ENCODE results near the gene SNAPC4.

The SNAPC4 gene

DNA sequence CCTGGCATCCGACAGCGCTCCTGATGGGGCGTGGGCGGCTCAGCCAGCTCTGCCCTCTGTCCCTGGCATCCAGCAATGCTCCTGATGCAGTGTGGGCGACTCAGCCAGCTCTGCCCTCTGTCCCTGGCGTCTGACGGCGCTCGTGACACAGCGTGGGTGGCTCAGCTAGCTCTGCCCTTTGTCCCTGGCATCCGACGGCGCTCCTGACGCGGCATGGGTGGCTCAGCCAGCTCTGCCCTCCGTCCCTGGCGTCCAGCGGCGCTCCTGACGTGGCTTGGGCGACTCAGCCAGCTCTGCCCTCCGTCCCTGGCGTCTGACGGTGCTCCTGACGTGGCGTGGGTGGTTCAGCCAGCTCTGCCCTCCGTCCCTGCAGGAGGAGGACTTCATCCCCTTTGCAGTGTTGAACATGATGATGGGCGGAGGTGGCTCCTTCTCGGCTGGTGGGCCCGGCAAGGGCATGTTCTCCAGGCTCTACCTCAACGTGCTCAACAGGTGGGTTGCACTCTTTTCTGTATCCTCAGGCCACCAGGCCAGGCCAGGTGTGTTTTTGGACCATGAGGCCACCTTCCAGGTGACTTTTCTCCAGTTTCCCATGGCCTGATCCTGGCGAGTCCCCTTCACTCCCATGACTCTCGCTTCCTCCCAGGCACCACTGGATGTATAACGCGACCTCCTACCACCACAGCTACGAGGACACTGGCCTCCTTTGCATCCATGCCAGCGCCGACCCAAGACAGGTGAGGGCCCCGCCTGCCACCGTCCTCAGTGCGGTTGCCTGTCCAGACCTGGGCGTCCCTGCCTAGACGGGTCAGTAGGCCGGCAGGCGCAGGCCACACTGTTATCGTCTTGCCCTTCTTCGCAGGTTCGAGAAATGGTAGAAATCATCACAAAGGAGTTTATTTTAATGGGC, 18.5 kb upstream of the SNAPC4 start:
- Histone ChIP-seq H2BK5ac (ENCODE audit: low read length) (peak overlapping the region; percentile 66), H3K27me3 (ENCODE audit: control insufficient read depth in 3 of 3, insufficient read depth in 3 of 3, low read depth in 1 of 3, low read length in 3 of 3) (no peaks in the 10 kb centered on the region), H2AFZ (ENCODE audit: low read length) (no peak overlapping the region), H2BK12ac (ENCODE audit: low read length) (no peak overlapping the region), H3K4me2 (ENCODE audit: insufficient read depth, low read length, poor library complexity, severe bottlenecking) (no peak overlapping the region), H2BK120ac (ENCODE audit: low read depth, low read length) (no peak overlapping the region), H3K79me1 (ENCODE audit: low read depth, low read length) (peaks cover 6% of the 10 kb centered on the region), H3K36me3 (replicated peaks in 1 of 2; ENCODE audit: control insufficient read depth in 2 of 2, insufficient read depth in 2 of 2, low read length in 2 of 2) (peaks cover 66 to 96% of the 10 kb centered on the region in 2 donors), H3K4me3 (ENCODE audit: low read length in 2 of 2) (peak overlapping the region in 1 of 2 donors; percentile 27), H3K4ac (ENCODE audit: low read length) (no peak overlapping the region), H4K91ac (ENCODE audit: low read depth, low read length, poor library complexity) (no peak overlapping the region), H3K27ac (replicated peaks; ENCODE audit: low read length) (no peak overlapping the region), H2AK5ac (ENCODE audit: low read depth, low read length) (no peak overlapping the region), H4K8ac (ENCODE audit: low read depth, low read length) (no peak overlapping the region), H3K4me1 (ENCODE audit: control insufficient read depth in 2 of 2, insufficient read depth in 1 of 2, low read depth in 1 of 2, low read length in 2 of 2) (no peaks in the 10 kb centered on the region), H3K23ac (ENCODE audit: low read depth, low read length, poor library complexity) (peak overlapping the region; percentile 91), H3K9me3 (replicated peaks in 1 of 2; ENCODE audit: control insufficient read depth in 2 of 2, insufficient read depth in 1 of 2, low read depth in 1 of 2, low read length in 2 of 2) (no peaks in the 10 kb centered on the region), H2BK15ac (ENCODE audit: low read length) (no peak overlapping the region), H3K14ac (ENCODE audit: low read length) (no peak overlapping the region), H3K18ac (ENCODE audit: low read length) (no peak overlapping the region), H3K9ac (ENCODE audit: low read depth, low read length, poor library complexity) (peak overlapping the region; percentile 72)
- no peak for DNase-seq (ENCODE audit: low spot score)
- no CpG with 5 or more reads among the region's 48 CpGs for WGBS, 2 donors (ENCODE audit: extremely low coverage in 2 of 2, insufficient read length in 2 of 2, insufficient replicate concordance in 1 of 2)

- H3K14ac ChIP-seq (ENCODE audit: low read length): no peak overlapping the region
- no peak overlapping the region for H2BK120ac ChIP-seq (ENCODE audit: low read depth, low read length)
- no peak overlapping the region for H2BK15ac ChIP-seq (ENCODE audit: low read length)
- no peak overlapping the region for H2BK12ac ChIP-seq (ENCODE audit: low read length)
- no peak overlapping the region for H3K23ac ChIP-seq (ENCODE audit: low read depth, low read length, poor library complexity)
- no peak overlapping the region for H4K91ac ChIP-seq (ENCODE audit: low read depth, low read length, poor library complexity)
- H4K8ac ChIP-seq (ENCODE audit: low read depth, low read length): no peak overlapping the region
- peaks cover 7% of the 10 kb centered on the region for H3K79me1 ChIP-seq (ENCODE audit: low read depth, low read length)
- peaks cover 58 to 96% of the 10 kb centered on the region in 2 donors for H3K36me3 ChIP-seq (replicated peaks in 1 of 2; ENCODE audit: control insufficient read depth in 2 of 2, insufficient read depth in 2 of 2, low read length in 2 of 2)
- H3K27ac ChIP-seq (replicated peaks; ENCODE audit: low read length): no peak overlapping the region
- no peak overlapping the region for H2BK5ac ChIP-seq (ENCODE audit: low read length)
- no peak overlapping the region for H3K9ac ChIP-seq (ENCODE audit: low read depth, low read length, poor library complexity)
- H3K18ac ChIP-seq (ENCODE audit: low read length): no peak overlapping the region
- no peak overlapping the region for H2AK5ac ChIP-seq (ENCODE audit: low read depth, low read length)
- no peaks in the 10 kb centered on the region for H3K4me1 ChIP-seq (ENCODE audit: control insufficient read depth in 2 of 2, insufficient read depth in 1 of 2, low read depth in 1 of 2, low read length in 2 of 2)
- no peak for DNase-seq (ENCODE audit: low spot score)
- no CpG with 5 or more reads among the region's 19 CpGs for WGBS, 2 donors (ENCODE audit: extremely low coverage in 2 of 2, insufficient read length in 2 of 2, insufficient replicate concordance in 1 of 2)
- H3K27me3 ChIP-seq (ENCODE audit: control insufficient read depth in 3 of 3, insufficient read depth in 3 of 3, low read depth in 1 of 3, low read length in 3 of 3): no peaks in the 10 kb centered on the region
- H3K4me2 ChIP-seq (ENCODE audit: insufficient read depth, low read length, poor library complexity, severe bottlenecking): no peak overlapping the region
- no peak overlapping the region for H3K4ac ChIP-seq (ENCODE audit: low read length)
- H2AFZ ChIP-seq (ENCODE audit: low read length): no peak overlapping the region
- H3K9me3 ChIP-seq (replicated peaks in 1 of 2; ENCODE audit: control insufficient read depth in 2 of 2, insufficient read depth in 1 of 2, low read depth in 1 of 2, low read length in 2 of 2): peaks cover 0 to 3% of the 10 kb centered on the region in 2 donors
- no peak overlapping the region for H3K4me3 ChIP-seq (ENCODE audit: low read length in 2 of 2)
Observed at GRCh38 chr9:136416914-136417313, 16.9 kb upstream of the SNAPC4 start.

DNA sequence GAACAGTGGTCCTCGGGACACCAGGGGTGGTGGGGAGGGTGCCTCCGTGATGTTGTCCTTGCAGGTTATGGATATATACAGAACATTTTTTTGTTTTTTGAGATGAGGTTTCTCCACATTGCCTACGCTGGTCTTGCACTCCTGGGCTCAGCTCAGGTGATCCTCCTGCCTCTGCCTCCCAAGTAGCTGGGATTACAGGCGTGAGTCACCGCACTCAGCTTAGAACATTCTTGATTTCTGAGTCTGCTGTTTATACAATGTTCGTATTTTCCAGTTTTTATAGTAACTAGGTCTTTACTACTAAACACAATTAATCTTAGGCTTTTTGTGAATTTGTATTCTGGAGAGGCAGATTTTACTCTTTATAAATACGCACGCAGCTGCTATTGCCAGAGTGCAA, 16.5 kb upstream of the SNAPC4 start:
- H3K36me3 ChIP-seq (replicated peaks in 1 of 2; ENCODE audit: control insufficient read depth in 2 of 2, insufficient read depth in 2 of 2, low read length in 2 of 2): peaks cover 55 to 96% of the 10 kb centered on the region in 2 donors

DNA sequence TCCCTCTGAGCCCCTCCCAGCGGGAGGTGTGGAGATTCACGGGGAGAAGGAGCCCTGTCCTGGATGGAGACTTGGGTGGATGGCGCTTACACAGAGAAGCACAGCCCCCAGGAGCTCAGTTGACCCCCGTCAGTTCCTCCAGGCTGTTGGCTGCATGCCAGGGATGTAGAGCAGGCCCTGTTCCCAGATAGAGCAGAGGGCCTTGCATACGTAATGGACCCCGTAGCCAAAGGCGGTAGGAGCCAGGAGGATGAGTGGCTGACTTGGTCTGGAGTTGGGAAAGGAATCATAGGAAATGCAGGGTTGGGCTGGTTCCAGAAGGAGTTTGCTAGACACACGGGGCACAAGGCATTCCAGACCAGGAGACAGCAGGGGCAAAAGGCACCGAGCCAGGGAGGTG, 13.0 kb upstream of the SNAPC4 start:
- H2BK12ac ChIP-seq (ENCODE audit: low read length): no peak overlapping the region
- no peak overlapping the region for H2BK15ac ChIP-seq (ENCODE audit: low read length)
- H3K4me1 ChIP-seq (ENCODE audit: control insufficient read depth in 2 of 2, insufficient read depth in 1 of 2, low read depth in 1 of 2, low read length in 2 of 2): peaks cover 15 to 16% of the 10 kb centered on the region in 2 donors
- no peak overlapping the region for H3K4me3 ChIP-seq (ENCODE audit: low read length in 2 of 2)
- H3K36me3 ChIP-seq (replicated peaks in 1 of 2; ENCODE audit: control insufficient read depth in 2 of 2, insufficient read depth in 2 of 2, low read length in 2 of 2): peaks cover 35 to 70% of the 10 kb centered on the region in 2 donors
- no peak overlapping the region for H3K4ac ChIP-seq (ENCODE audit: low read length)
- H3K9ac ChIP-seq (ENCODE audit: low read depth, low read length, poor library complexity): no peak overlapping the region
- H2AFZ ChIP-seq (ENCODE audit: low read length): no peak overlapping the region
- H2BK120ac ChIP-seq (ENCODE audit: low read depth, low read length): no peak overlapping the region
- no peak overlapping the region for H3K18ac ChIP-seq (ENCODE audit: low read length)
- peak overlapping the region; percentile 3 for H3K23ac ChIP-seq (ENCODE audit: low read depth, low read length, poor library complexity)
- H3K14ac ChIP-seq (ENCODE audit: low read length): no peak overlapping the region
- H2BK5ac ChIP-seq (ENCODE audit: low read length): no peak overlapping the region
- H3K27ac ChIP-seq (replicated peaks; ENCODE audit: low read length): no peak overlapping the region
- no peak overlapping the region for H3K4me2 ChIP-seq (ENCODE audit: insufficient read depth, low read length, poor library complexity, severe bottlenecking)
- no peak overlapping the region for H2AK5ac ChIP-seq (ENCODE audit: low read depth, low read length)
- H4K8ac ChIP-seq (ENCODE audit: low read depth, low read length): peak overlapping the region; percentile 54
- H3K9me3 ChIP-seq (replicated peaks in 1 of 2; ENCODE audit: control insufficient read depth in 2 of 2, insufficient read depth in 1 of 2, low read depth in 1 of 2, low read length in 2 of 2): peaks cover 0 to 3% of the 10 kb centered on the region in 2 donors
- H3K27me3 ChIP-seq (ENCODE audit: control insufficient read depth in 3 of 3, insufficient read depth in 3 of 3, low read depth in 1 of 3, low read length in 3 of 3): no peaks in the 10 kb centered on the region
- no CpG with 5 or more reads among the region's 9 CpGs for WGBS, 2 donors (ENCODE audit: extremely low coverage in 2 of 2, insufficient read length in 2 of 2, insufficient replicate concordance in 1 of 2)
- no peak for DNase-seq (ENCODE audit: low spot score)
- H4K91ac ChIP-seq (ENCODE audit: low read depth, low read length, poor library complexity): no peak overlapping the region
- peaks cover 28% of the 10 kb centered on the region for H3K79me1 ChIP-seq (ENCODE audit: low read depth, low read length)

More for the DNA sequence above, 16.5 kb upstream of the SNAPC4 start:
- Histone ChIP-seq H2BK15ac (ENCODE audit: low read length) (no peak overlapping the region), H3K23ac (ENCODE audit: low read depth, low read length, poor library complexity) (no peak overlapping the region), H3K14ac (ENCODE audit: low read length) (no peak overlapping the region), H2BK5ac (ENCODE audit: low read length) (peak overlapping the region; percentile 27), H3K4me3 (ENCODE audit: low read length in 2 of 2) (no peak overlapping the region), H3K4me1 (ENCODE audit: control insufficient read depth in 2 of 2, insufficient read depth in 1 of 2, low read depth in 1 of 2, low read length in 2 of 2) (peaks cover 3 to 4% of the 10 kb centered on the region in 2 donors), H4K91ac (ENCODE audit: low read depth, low read length, poor library complexity) (no peak overlapping the region), H3K18ac (ENCODE audit: low read length) (no peak overlapping the region), H2BK12ac (ENCODE audit: low read length) (no peak overlapping the region), H2AFZ (ENCODE audit: low read length) (no peak overlapping the region), H3K9me3 (replicated peaks in 1 of 2; ENCODE audit: control insufficient read depth in 2 of 2, insufficient read depth in 1 of 2, low read depth in 1 of 2, low read length in 2 of 2) (peaks cover 0 to 3% of the 10 kb centered on the region in 2 donors), H4K8ac (ENCODE audit: low read depth, low read length) (no peak overlapping the region), H3K4me2 (ENCODE audit: insufficient read depth, low read length, poor library complexity, severe bottlenecking) (no peak overlapping the region), H3K27me3 (ENCODE audit: control insufficient read depth in 3 of 3, insufficient read depth in 3 of 3, low read depth in 1 of 3, low read length in 3 of 3) (no peaks in the 10 kb centered on the region), H2BK120ac (ENCODE audit: low read depth, low read length) (no peak overlapping the region), H3K27ac (replicated peaks; ENCODE audit: low read length) (no peak overlapping the region), H3K4ac (ENCODE audit: low read length) (no peak overlapping the region), H3K79me1 (ENCODE audit: low read depth, low read length) (peaks cover 11% of the 10 kb centered on the region), H2AK5ac (ENCODE audit: low read depth, low read length) (no peak overlapping the region), H3K9ac (ENCODE audit: low read depth, low read length, poor library complexity) (no peak overlapping the region)
- no CpG with 5 or more reads among the region's 8 CpGs for WGBS, 2 donors (ENCODE audit: extremely low coverage in 2 of 2, insufficient read length in 2 of 2, insufficient replicate concordance in 1 of 2)
- no peak for DNase-seq (ENCODE audit: low spot score)

Data from neuronal stem cell (in vitro differentiated cells).